Measurements from ENCODE around the gene SPSB4.

Gene SPSB4

DNA sequence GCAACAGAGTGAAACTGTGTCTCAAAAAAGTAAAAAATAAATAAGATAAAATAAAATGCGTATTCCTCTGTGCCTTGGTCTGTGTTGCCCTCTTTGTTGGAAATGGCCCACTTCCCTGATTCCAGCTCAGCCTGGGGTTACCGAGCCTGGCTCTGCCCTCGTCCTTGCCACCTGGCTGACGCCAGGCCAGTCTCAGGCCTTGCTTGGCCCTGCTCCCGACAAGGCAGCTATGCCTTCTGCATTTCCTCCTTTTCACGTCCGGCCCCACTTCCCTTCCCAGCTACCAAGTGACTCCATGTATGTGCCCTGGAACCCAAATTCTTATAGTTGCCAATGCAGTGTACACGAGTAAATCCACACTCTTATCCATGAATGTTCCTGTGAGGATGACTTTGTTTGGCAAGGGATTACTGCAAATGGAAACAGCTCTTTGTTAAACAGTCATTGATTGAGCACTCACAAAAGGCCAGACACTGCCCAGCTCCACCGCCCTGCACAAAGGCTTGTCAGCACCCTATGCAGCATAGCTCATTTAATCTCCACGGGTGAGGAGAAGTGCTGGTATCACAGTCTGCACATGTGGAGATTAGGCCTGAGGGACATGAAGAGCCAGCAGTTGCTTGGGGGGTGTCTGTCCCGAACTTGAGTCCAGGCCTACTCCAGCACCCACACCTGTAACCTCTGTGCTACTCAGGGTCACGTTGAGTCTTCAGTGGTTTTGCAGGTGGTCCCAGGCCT lies 25.1 kb downstream of the SPSB4 start:
- no peak for DNase-seq (ENCODE audit: low spot score)

DNA sequence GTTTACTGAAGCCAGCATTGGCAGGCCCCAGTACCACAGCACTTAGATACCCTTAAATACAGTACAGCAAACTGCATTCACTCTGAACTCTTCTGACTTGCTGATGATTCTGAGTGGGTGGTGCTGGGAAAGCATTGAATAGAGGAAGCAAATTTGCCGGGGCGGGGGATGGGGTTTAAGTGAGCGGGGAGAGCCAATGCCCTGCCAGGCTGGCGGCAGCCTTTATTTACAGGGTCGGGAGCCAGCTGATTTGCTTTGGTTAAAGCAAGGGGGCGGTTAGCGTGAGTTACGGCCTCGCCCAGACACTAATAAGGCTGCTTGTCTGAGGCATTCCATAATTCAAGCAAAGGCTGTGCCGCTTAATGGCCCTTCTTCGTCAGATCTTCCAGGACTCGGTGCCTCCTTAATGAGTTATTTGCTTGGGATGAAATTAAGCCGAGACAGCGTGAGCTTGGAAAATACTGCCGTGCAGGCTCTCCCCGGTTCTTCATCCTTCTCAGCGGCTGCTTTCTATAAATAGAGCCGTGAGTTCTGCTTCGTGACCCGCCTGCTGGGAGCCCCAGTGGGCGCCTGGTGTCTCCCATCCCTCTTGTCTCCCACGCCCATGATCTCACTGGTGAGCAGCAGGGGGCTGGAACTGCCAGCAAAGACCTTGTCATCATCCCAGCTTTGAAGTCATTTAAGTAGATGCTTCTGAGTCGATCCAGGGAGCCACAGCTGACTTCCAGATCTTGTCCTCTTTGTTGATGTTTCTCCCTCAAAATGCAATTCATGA lies 25.8 kb downstream of the SPSB4 start:
- no peak for DNase-seq (ENCODE audit: low spot score)

DNA sequence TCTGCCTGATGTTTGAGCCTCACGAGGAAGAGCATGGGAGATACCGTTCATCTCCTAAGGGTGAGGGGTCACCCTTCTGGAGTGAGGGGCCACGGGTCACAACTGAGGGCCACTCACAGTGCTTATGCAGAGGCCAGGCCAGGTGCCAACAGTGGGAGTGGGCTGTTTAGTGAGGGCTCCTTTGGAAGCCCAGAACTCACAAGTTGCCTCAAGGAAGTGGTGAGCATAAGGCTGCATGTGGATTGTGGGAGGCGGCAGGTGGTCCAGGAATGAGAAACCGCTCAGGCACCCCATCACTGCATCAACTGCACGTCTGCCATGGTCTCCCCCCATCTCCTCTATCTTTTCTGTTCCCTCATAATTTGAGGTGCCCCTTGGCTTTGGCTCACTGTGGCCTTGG lies 26.5 kb downstream of the SPSB4 start:
- DNase-seq (ENCODE audit: low spot score): no peak

DNA sequence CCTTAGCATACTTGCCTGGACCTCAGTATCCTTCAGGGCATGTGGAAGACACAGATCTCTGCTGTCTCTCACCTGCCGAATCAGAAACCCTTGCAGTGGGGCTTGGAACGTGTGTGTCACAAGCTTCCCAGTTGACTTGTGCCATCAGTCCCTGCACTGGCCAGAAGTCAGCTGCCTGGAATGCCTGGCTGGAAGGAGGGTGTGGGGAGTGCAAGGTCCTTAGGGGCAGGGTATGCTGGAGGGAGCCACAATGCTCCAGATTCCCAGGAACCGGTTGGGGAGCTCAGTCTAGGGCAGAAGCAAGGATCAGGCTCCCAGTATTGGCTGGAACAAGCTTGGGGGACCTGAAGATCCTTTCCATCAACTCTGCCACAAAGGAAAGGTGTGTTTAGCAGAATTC lies 27.1 kb downstream of the SPSB4 start:
- no peak for DNase-seq (ENCODE audit: low spot score)

- DNase-seq (ENCODE audit: low spot score): no peak
Observed at GRCh38 chr3:141080431-141080830, 29.3 kb downstream of the SPSB4 start.

DNA sequence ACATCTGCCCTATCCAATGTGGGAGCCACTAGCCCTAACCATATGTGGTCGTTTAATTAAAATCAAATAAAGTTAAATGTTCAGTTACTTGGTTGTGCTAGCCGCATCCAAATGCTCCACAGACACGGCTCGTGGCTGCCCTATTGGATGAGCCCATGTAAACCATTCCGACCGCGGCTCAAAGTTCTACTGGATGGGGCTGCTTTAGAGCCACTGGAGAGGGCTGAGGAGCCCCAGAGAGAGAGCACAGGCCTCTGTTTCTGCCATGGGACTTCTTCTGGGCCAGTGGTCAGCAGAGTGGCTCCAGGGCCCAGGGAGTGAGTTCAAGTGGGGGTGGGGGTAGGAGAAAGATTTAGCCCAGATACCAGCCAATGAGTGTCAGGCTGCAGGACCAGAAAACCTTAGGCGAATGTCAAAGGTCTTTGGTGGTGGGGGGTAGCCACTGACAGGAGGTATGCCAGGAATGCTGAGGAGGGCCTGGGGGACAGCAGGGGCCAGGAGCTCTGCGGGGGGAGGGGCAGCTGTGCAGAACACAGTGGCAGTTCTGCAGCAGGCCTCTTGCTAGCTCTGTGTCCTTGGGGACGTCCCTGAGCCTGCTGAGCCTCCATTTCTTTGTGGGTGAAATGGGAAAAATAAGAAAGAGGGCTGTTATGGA lies 30.1 kb downstream of the SPSB4 start:
- no peak for DNase-seq (ENCODE audit: low spot score)

- no peak for DNase-seq (ENCODE audit: low spot score)
Observed at GRCh38 chr3:141082064-141082463, 30.9 kb downstream of the SPSB4 start.

- no peak for DNase-seq (ENCODE audit: low spot score)
Observed at GRCh38 chr3:141083226-141083625, 32.1 kb downstream of the SPSB4 start.

DNA sequence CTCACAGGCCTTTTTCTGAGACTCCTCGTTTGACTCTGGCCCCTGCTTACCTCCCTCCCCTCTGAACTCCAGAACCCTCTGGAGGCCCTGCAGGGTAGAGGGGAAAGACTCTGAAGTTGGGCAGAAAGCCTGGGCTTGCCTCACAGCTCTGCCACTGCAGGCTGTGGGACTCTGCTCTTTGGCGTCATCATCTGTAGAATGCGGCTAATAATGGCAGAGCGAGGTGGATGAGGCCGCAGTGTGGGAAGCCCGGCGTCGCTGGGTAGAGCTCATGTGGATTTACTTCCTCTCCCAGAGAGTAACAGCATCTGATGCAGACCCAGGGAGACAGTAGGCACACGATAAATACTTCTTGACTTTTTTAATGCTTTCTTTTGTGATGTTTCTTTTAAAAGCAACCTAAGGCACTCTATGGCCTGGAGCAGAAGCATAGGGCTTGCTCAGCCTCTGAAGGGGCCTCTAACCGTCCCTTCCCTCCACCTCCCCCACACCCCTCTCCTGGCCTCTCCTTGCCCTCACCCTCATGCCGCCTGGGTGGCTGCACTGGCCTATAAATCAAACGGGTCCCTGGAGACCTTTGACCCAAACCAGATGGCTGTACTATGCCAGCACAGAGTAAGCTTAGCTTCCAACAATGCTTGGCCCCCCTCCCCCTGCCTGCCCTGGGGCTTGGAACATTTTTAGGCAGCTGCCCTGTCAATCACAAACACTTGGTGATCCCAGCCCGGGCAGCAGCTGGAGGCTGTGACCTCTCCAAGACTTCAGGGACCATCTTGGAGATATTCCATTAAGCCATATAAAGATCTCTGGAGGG lies 32.9 kb downstream of the SPSB4 start:
- DNase-seq (ENCODE audit: low spot score): no peak

GRCh38 chr3:141085343-141086070 lies 34.4 kb downstream of the SPSB4 start:
- no peak for DNase-seq (ENCODE audit: low spot score)

GRCh38 chr3:141086188-141086587 lies 35.0 kb downstream of the SPSB4 start:
- DNase-seq (ENCODE audit: low spot score): no peak

- no peak for DNase-seq (ENCODE audit: low spot score)
Observed at GRCh38 chr3:141087076-141087777, 36.1 kb downstream of the SPSB4 start.

GRCh38 chr3:141087778-141088130 lies 36.6 kb downstream of the SPSB4 start:
- no peak for DNase-seq (ENCODE audit: low spot score)

DNA sequence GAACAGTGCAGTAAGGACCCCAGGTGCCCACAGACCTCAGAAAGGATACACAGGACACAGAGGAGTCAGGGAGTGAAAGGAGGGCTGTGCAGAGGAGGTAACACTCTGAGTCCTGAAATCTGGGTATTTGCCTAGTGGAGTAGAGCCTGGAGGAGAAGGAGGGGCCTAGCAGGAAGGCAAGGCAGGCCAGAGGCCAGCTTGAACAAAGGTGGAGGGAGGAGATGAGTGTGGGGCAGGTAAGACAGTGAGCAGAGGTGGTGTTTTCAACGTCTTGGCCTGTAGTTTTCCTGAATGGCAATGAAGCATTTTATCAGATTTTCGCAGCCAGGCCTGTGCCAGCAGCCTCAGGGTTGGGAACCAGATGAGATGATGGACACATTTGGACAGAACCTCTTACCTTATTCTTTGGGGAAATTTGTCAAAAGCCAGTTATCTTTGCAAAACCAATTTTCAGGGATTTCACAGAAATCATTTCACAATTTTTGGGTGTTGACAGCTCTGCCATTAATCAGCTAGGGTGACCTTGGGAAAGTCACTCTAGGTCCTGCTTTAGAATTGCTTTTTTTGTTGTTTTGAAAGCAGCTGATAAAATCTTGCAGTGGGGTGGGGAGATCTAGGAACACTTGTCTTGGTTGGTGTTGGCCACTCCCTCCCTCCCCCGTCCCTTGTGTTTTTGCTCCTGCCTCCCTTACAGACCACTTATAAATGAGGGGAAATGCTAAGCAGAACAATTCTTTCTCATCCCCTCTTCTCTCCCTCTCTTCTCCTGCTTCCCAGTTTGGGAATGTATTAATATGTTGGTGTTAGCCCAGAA lies 38.4 kb downstream of the SPSB4 start:
- no peak for DNase-seq (ENCODE audit: low spot score)

DNA sequence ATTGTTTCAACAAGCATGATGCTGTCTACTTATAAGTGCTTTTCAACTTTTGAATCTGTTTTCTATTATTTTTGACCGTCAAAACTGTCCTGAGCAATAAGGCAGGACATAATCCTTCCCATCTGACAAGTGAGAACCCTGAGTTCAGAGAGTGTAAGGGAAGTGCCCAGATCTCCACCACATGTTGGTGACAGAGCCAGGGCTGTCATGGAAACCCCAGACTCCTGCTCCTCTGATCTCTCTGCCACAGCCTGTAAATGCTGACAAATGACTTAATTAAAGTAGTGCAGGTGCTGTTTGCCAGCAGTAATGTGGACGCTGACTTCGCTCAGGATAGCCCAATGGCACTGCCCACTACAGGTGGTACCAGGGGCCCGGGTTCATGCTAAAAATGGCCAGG lies 40.3 kb downstream of the SPSB4 start:
- DNase-seq (ENCODE audit: low spot score): no peak

GRCh38 chr3:141092663-141093062 lies 41.5 kb downstream of the SPSB4 start:
- DNase-seq (ENCODE audit: low spot score): no peak

- DNase-seq (ENCODE audit: low spot score): no peak
Observed at GRCh38 chr3:141093397-141093796, 42.2 kb downstream of the SPSB4 start.

DNA sequence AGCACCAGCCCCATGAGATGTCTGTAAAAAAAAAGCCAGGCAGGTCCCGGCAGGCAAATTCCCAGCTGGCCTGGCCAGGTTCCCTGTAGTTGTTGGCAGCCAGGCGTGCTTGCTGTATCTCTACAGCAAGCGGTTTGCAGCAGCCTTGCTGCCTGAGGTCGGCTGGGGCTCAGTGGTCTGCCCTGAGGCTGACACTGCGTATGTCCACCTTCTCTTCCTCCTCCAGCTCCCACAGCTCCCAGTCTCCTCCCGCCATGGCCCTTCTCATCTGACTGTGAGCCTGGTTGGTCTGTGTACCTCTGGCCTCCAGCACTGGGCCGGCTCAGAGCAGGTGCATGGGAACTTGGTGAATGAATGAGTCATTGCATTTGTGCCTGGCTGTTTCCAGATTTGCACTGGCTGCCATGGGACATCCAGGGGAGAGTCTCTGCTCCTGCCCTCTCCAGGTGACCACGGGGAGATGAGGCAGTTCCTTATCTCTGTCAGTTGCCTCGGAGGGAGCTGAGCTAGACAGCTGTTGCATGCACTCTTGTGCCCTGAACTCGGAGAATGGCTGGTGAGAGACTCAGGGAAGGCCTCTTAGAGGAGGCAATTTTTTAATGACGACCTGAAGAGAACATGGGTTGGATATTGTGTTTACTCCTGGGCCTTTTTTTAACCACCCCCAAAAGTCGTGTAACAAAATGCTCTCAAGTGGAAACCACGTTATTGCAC lies 43.0 kb downstream of the SPSB4 start:
- DNase-seq (ENCODE audit: low spot score): no peak

DNA sequence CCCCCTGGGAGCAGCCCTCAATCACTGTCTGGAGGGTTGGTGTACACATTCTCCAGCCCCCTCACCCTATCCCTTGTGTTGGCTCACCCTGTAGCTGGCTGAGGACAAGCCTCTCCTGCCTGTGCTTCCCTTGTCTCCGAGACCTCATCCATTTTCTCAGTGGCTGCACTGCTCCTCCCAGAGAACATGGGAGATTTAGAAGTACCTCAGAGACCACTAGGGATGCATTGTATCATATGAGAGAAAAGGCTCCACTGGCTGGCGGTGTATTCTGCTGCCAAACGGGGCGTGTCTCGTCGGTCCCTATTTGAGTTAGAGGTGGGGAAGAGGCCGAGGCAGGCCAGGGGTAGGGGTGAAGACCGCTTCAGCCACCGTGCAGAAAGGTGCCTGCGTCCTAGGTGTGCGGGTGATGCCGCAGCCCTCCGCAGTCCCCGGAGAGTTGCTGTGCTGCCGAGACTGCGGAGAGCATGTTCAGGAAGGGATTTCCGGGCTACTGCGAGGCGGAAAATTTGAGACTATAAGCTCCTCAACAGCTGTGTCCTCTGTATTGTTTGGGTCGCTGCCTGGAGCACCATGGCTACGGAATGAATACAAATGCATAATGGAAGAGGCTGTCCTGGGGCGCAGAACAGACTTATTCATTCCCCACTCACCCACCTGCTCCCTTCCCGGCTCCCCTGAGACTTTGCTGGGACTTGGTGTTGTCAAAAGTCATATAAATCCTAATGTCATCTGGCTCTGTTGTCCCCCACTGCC lies 43.8 kb downstream of the SPSB4 start:
- DNase-seq (ENCODE audit: low spot score): no peak

All from CD4-positive, alpha-beta T cell treated with Interleukin-15 for 4 hours (primary cell).